ENCODE data around the gene FGF8. TPM values are rescaled to one million over a fixed set of nuclear protein-coding genes. Genes with fewer than 3 reads are reported as not detected.

The FGF8 gene
- total and polyA plus RNA-seq, 2 donors (not counting 3 experiments of a cell fraction or from before 2014, with no cell fraction given), result 0.44 TPM; not detected in 1

DNA sequence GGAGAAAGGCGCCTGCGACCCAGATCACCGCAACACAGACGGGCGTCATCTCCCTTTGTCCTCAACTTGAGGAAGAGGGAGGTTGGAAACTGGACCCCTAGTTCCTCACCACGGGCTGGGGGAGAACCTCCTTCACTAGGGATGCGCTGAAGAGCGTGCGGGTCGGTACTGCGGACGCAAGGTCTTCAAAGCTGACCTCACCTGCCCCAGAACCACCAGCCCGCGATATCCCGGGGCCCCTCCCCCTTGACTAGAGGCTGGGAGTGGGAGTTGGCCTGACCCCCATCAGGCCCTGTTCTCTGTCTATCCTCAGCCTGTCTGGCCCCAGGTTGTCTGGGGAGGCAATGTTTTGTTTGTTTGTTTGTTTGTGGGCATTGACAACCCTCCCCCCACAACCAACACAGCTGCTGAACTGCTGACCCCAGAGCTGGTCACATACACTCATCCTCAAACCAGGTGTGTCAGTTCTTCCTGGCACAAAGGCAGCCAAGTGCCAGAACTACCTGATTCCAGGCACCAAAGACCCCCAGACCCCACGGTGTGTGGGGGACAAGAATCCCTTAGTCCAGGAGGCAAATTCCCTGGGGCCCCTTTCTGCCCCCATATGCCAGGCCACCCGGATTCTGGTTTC is 4.4 kb upstream of the FGF8 start:
- Histone ChIP-seq H3K4me3 (replicated peaks in 1 of 3; ENCODE audit: insufficient read depth in 1 of 3, low read depth in 1 of 3, low read length in 3 of 3) (no peak overlapping the region), H3K4me2 (ENCODE audit: insufficient read depth, low read length) (peak overlapping the region; percentile 1), H3K9me1 (replicated peaks; ENCODE audit: control insufficient read depth, extremely low read depth, insufficient read depth, low read length) (no peaks in the 10 kb centered on the region), H3K9me3 (replicated peaks; ENCODE audit: control insufficient read depth, insufficient read depth, low read length) (no peaks in the 10 kb centered on the region), H4K20me1 (replicated peaks; ENCODE audit: control insufficient read depth, extremely low read depth, insufficient read depth, low read length) (no peaks in the 10 kb centered on the region), H3K4me1 (ENCODE audit: control insufficient read depth, extremely low read depth, insufficient read depth, low read length) (peaks cover 26% of the 10 kb centered on the region), H2AFZ (ENCODE audit: low read depth, low read length) (no peak overlapping the region), H3K27me3 (ENCODE audit: control insufficient read depth in 2 of 2, insufficient read depth in 2 of 2, low read length in 2 of 2) (peaks cover 15 to 27% of the 10 kb centered on the region in 2 experiments), H3K36me3 (ENCODE audit: control insufficient read depth in 2 of 2, extremely low read depth in 1 of 2, insufficient read depth in 2 of 2, low read length in 2 of 2) (peaks cover 1 to 2% of the 10 kb centered on the region in 2 experiments), H3K27ac (ENCODE audit: insufficient read depth, low read depth, low read length) (no peak overlapping the region), H3K79me2 (ENCODE audit: control insufficient read depth, insufficient read depth, low read length) (peaks cover 7% of the 10 kb centered on the region), H3K9ac (replicated peaks; ENCODE audit: extremely low read depth, insufficient read depth, low read length) (no peak overlapping the region)
- FAIRE-seq (no peak), DNase-seq (ENCODE audit: low read depth, low spot score) (no peak)
- dilution Hi-C loops (cut with MboI; ENCODE audit: extremely low pct_ligation_motif_present, low sequenced_read_pairs), result no loop called here
- ChIA-PET POLR2A (interaction anchor here (0.7 kb wide), 1 partner anchor 561 kb away, joined by 3 read pairs; no protein-coding TSS in a partner anchor), CTCF (interaction anchor here (1.3 to 5.8 kb wide), 10 partner anchors 12 to 570 kb away, joined by 3 to 193 read pairs (median 16); no protein-coding TSS in a partner anchor)
- no TSS peak for BruUV-seq (replicated peaks)
- intact Hi-C loops (cut with micrococcal nuclease), result loop anchor here (1.0 to 5.0 kb wide), 4 partner anchors 37 to 619 kb away; partner anchors contain the start of genes FBXW4 and OGA
- no peak for TF ChIP-seq EZH2 (IDR thresholded peaks at IDR 0.05; ENCODE audit: borderline replicate concordance, low read depth, low read length, severe bottlenecking)
- no peak for TF ChIP-seq FOS (IDR thresholded peaks at IDR 0.05; ENCODE audit: borderline replicate concordance, insufficient read depth, low read length)
- TF ChIP-seq POLR2A (IDR thresholded peaks at IDR 0.05; ENCODE audit: low read depth, low read length), result no peak
- TF ChIP-seq POLR2AphosphoS5 (IDR thresholded peaks at IDR 0.05; ENCODE audit: insufficient read depth, low read depth, low read length), result no peak

DNA sequence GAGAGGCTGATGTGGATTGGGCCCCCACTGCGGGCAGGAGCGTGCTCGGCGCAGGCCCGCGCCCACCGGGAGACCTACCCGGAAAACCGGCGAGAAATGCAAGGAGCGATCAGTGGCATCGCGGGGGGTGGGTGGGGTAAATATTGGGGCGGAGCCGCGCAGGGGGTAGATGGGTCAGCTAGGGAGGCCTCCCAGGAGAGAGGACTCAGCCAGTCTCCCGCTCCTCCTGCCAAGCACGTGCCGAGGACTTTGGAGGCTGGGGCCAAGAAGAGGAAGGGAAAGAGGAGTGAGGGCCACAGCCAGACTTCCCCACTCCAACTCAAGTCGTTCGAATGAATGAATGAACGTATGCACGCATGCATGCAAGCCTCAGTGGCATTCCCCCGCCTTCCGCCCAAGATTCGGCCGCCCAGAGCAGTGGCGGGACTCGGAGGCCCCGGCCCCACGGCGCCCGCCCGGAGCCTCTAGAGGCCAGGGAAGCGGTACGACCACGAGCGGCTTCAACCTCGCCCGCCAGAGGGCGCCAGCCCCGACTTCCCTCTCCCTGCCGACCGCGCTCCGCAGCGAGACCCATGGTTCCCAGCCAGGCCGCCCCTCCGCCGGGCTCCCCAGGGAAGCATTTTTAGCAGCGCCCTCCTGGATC is 3.8 kb upstream of the FGF8 start:
- no peaks in the 10 kb centered on the region for H3K9me1 ChIP-seq (replicated peaks; ENCODE audit: control insufficient read depth, extremely low read depth, insufficient read depth, low read length)
- H4K20me1 ChIP-seq (replicated peaks; ENCODE audit: control insufficient read depth, extremely low read depth, insufficient read depth, low read length), result no peaks in the 10 kb centered on the region
- dilution Hi-C loops (cut with MboI; ENCODE audit: extremely low pct_ligation_motif_present, low sequenced_read_pairs), result no loop called here
- intact Hi-C loops (cut with micrococcal nuclease), result loop anchor here (1.0 to 5.0 kb wide), 4 partner anchors 38 to 618 kb away; partner anchors contain the start of genes FBXW4 and OGA
- BruUV-seq (replicated peaks), result no TSS peak
- peak overlapping the region; percentile 56 for H3K4me2 ChIP-seq (ENCODE audit: insufficient read depth, low read length)
- peaks cover 22 to 33% of the 10 kb centered on the region in 2 experiments for H3K27me3 ChIP-seq (ENCODE audit: control insufficient read depth in 2 of 2, insufficient read depth in 2 of 2, low read length in 2 of 2)
- no peak overlapping the region for H3K4me3 ChIP-seq (replicated peaks in 1 of 3; ENCODE audit: insufficient read depth in 1 of 3, low read depth in 1 of 3, low read length in 3 of 3)
- H3K9ac ChIP-seq (replicated peaks; ENCODE audit: extremely low read depth, insufficient read depth, low read length), result no peak overlapping the region
- H3K9me3 ChIP-seq (replicated peaks; ENCODE audit: control insufficient read depth, insufficient read depth, low read length), result no peaks in the 10 kb centered on the region
- TF ChIP-seq JUN (IDR thresholded peaks at IDR 0.05; ENCODE audit: borderline replicate concordance, insufficient read depth, insufficient read length, low read depth) (no peak), MYC (IDR thresholded peaks at IDR 0.05; ENCODE audit: low read depth, low read length) (no peak), POLR2AphosphoS5 (IDR thresholded peaks at IDR 0.05; ENCODE audit: insufficient read depth, low read depth, low read length) (peak; percentile 33), POLR2A (IDR thresholded peaks at IDR 0.05; ENCODE audit: low read depth, low read length) (no peak), GATA2 (IDR thresholded peaks at IDR 0.05; ENCODE audit: insufficient read depth, insufficient read length, low read depth, low read length) (no peak), EZH2 (IDR thresholded peaks at IDR 0.05; ENCODE audit: borderline replicate concordance, low read depth, low read length, severe bottlenecking) (no peak)
- TF ChIP-seq, protein P1, sequence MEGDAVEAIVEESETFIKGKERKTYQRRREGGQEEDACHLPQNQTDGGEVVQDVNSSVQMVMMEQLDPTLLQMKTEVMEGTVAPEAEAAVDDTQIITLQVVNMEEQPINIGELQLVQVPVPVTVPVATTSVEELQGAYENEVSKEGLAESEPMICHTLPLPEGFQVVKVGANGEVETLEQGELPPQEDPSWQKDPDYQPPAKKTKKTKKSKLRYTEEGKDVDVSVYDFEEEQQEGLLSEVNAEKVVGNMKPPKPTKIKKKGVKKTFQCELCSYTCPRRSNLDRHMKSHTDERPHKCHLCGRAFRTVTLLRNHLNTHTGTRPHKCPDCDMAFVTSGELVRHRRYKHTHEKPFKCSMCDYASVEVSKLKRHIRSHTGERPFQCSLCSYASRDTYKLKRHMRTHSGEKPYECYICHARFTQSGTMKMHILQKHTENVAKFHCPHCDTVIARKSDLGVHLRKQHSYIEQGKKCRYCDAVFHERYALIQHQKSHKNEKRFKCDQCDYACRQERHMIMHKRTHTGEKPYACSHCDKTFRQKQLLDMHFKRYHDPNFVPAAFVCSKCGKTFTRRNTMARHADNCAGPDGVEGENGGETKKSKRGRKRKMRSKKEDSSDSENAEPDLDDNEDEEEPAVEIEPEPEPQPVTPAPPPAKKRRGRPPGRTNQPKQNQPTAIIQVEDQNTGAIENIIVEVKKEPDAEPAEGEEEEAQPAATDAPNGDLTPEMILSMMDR (IDR thresholded peaks at IDR 0.05; ENCODE audit: extremely low read depth in 1 of 2, insufficient read depth in 1 of 2, low read depth in 1 of 2, low read length in 2 of 2), result peak; percentile 89 to 99
- TF ChIP-seq, protein P2, sequence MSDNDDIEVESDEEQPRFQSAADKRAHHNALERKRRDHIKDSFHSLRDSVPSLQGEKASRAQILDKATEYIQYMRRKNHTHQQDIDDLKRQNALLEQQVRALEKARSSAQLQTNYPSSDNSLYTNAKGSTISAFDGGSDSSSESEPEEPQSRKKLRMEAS (IDR thresholded peaks at IDR 0.05; ENCODE audit: insufficient read depth, insufficient read length), result no peak
- DNase-seq (ENCODE audit: low read depth, low spot score), result peak; percentile 53
- H3K79me2 ChIP-seq (ENCODE audit: control insufficient read depth, insufficient read depth, low read length), result peaks cover 7% of the 10 kb centered on the region
- H3K4me1 ChIP-seq (ENCODE audit: control insufficient read depth, extremely low read depth, insufficient read depth, low read length), result peaks cover 26% of the 10 kb centered on the region
- CTCF ChIA-PET, result interaction anchor here (1.2 to 5.8 kb wide), 11 partner anchors 11 to 569 kb away, joined by 3 to 193 read pairs (median 10); no protein-coding TSS in a partner anchor
- peak overlapping the region; percentile 52 for H2AFZ ChIP-seq (ENCODE audit: low read depth, low read length)
- H3K36me3 ChIP-seq (ENCODE audit: control insufficient read depth in 2 of 2, extremely low read depth in 1 of 2, insufficient read depth in 2 of 2, low read length in 2 of 2), result peaks cover 0 to under 1% of the 10 kb centered on the region in 2 experiments
- POLR2A ChIA-PET, result no interaction called here
- peak; percentile 49 for FAIRE-seq
- no peak overlapping the region for H3K27ac ChIP-seq (ENCODE audit: insufficient read depth, low read depth, low read length)

Measured in endothelial cell of umbilical vein (primary cell).